GM13977 (cell line): ENCODE measurements around the gene TEKT3.

Source experiments
- DNase-seq: peaks from one replicate; pipeline ENCODE4 v3.0.0; 2012; ENCODE audit warnings: low spot score
- CTCF ChIP-seq: IDR thresholded peaks from 2 replicates; pipeline ENCODE4 v1.5.1; 2012; ENCODE audit warnings: mild to moderate bottlenecking, control low read depth; ENCODE audit not compliant: insufficient read depth; ENCODE audit errors: extremely low read depth, missing control alignments
- in situ Hi-C: fragments of 300-500 bp; cut with MboI; formaldehyde crosslinking; loops from one replicate; pipeline ENCODE4 v1.12.0; 2022; ENCODE audit warnings: low sequenced_read_pairs, low pct_unique_long_range_greater_than_20kb, mixed read lengths, inconsistent platforms; ENCODE audit not compliant: unreplicated experiment

TEKT3 gene

GRCh38 chr17:15381707-15382106, 40.3 kb upstream of the TEKT3 start:
- no peak for TF ChIP-seq CTCF
- no peak for DNase-seq
- in situ Hi-C loops = no loop called here

GRCh38 chr17:15380446-15380845, 39.0 kb upstream of the TEKT3 start:
- DNase-seq = no peak
- TF ChIP-seq CTCF = no peak
- in situ Hi-C loops = no loop called here

DNA sequence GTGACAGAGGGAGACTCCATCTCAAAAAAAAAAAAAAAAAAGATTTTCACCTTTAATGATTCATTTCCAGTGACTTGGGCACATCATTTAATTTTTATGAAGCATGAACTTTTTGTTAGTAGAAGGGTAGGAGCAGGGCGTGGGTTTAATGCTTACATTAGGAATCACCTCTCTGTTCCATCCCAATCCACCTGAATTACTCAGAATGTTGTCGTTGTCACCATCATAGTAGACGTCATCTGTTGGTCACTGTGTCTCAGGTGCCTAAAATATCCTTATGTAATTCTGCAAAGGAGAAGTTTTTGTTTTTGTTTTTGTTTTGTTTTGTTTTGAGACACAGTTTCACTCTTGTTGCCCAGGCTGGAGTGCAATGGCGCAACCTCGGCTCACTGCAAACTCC, 38.3 kb upstream of the TEKT3 start:
- in situ Hi-C loops = no loop called here
- no peak for DNase-seq
- TF ChIP-seq CTCF = no peak

DNA sequence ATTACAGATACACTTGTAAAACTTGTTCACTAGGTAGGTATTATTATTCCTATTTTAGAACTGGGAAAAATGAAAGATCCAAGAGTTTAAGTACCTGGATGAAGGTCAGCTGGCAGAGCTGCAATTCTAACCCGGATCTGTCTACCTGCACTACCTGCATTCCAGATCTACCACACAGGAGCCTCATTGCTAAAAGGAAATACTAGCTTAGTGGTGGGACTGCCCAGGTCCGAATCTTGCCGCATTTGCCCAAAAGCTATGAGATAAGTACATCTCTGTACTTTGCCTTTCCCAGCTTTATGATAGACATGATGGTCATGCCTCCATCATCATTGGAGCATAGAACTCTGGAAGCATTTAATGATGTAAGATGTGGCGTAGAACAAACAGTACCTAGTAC, 36.8 kb upstream of the TEKT3 start:
- no peak for TF ChIP-seq CTCF
- DNase-seq = no peak
- in situ Hi-C loops = no loop called here

- no peak for DNase-seq
- in situ Hi-C loops = no loop called here
- no peak for TF ChIP-seq CTCF
Measured at GRCh38 chr17:15377616-15378015, 36.2 kb upstream of the TEKT3 start.

GRCh38 chr17:15377200-15377599, 35.8 kb upstream of the TEKT3 start:
- no peak for DNase-seq
- TF ChIP-seq CTCF = no peak
- in situ Hi-C loops = no loop called here
